HEK293 (cell line): ENCODE results near the gene ZNF821.

Experiments
- CTCF ChIA-PET: fragments of 350-600 bp; formaldehyde crosslinking; extraction: SDS; loops from one replicate; lab custom pipeline; 2021; ENCODE audit warnings: antibody characterized with exemption; lab: Yijun Ruan, JAX
- POLR2A ChIA-PET: fragments of 300-600 bp; formaldehyde crosslinking; extraction: SDS; loops from one replicate; lab custom pipeline; 2020; ENCODE audit warnings: antibody characterized with exemption, inconsistent platforms; lab: Yijun Ruan, JAX
- H3K27ac ChIP-seq: fragments of 200-500 bp; sonication (Bioruptor generic); 2 replicates; pipeline ENCODE4 v1.5.1; 2014; ENCODE audit warnings: low read depth, low read length, control low read depth, inconsistent platforms; ENCODE audit errors: extremely low read depth
- H3K36me3 ChIP-seq, 2 experiments: fragments of 200-500 bp in 1 of 2; sonication (Bioruptor generic) in 1 of 2; 1 replicate in 1 of 2; 2 replicates in 1 of 2; pipeline ENCODE4 v1.5.1; 2014 to 2017; ENCODE audit warnings: inconsistent platforms in 2 of 2, low read length in 2 of 2; ENCODE audit not compliant: control insufficient read depth in 2 of 2, insufficient read depth in 1 of 2
- H3K4me1 ChIP-seq: fragments of 200-500 bp; sonication (Bioruptor generic); 2 replicates; pipeline ENCODE4 v1.5.1; 2014; ENCODE audit warnings: mild to moderate bottlenecking, low read length, inconsistent platforms; ENCODE audit not compliant: control insufficient read depth, insufficient read depth
- H3K4me3 ChIP-seq: 2 replicates; pipeline ENCODE4 v1.5.1; 2011; ENCODE audit warnings: low read depth, mild to moderate bottlenecking, control low read depth, low read length, moderate library complexity
- H3K9me3 ChIP-seq: fragments of 200-500 bp; sonication (Bioruptor generic); 2 replicates; pipeline ENCODE4 v1.5.1; 2014; ENCODE audit warnings: low read depth, low read length, inconsistent platforms; ENCODE audit not compliant: control insufficient read depth, insufficient read depth
- CTCF ChIP-seq: fragments of 450-650 bp; formaldehyde crosslinking; IDR thresholded peaks from 2 replicates; pipeline ENCODE4 v1.5.1; 2016; ENCODE audit warnings: missing biosample characterization, missing genetic modification characterization
- EGR2 ChIP-seq: fragments of 450-650 bp; formaldehyde crosslinking; IDR thresholded peaks from 2 replicates; pipeline ENCODE4 v1.5.1; 2016; ENCODE audit warnings: low read depth, missing biosample characterization, missing genetic modification characterization
- ELK4 ChIP-seq: IDR thresholded peaks from 2 replicates; pipeline ENCODE4 v1.6.1; 2011; ENCODE audit warnings: mild to moderate bottlenecking, low read depth, low read length, borderline replicate concordance
- HOXC10 ChIP-seq: sonication (generic); formaldehyde crosslinking; IDR thresholded peaks from 2 replicates; pipeline ENCODE4 v1.8.1; 2023; ENCODE audit warnings: mild to moderate bottlenecking, missing genetic modification reagents
- MYNN ChIP-seq: fragments of 450-650 bp; formaldehyde crosslinking; IDR thresholded peaks from 2 replicates; pipeline ENCODE4 v1.5.1; 2016; ENCODE audit warnings: missing biosample characterization, missing genetic modification characterization, borderline replicate concordance
- OVOL3 ChIP-seq: fragments of 450-650 bp; formaldehyde crosslinking; IDR thresholded peaks from 2 replicates; pipeline ENCODE4 v1.5.1; 2016; ENCODE audit warnings: missing biosample characterization, missing genetic modification characterization
- PRDM6 ChIP-seq: fragments of 450-650 bp; formaldehyde crosslinking; IDR thresholded peaks from 2 replicates; pipeline ENCODE4 v1.5.1; 2017; ENCODE audit warnings: missing biosample characterization, missing genetic modification characterization
- YY1 ChIP-seq: fragments of 450-650 bp; formaldehyde crosslinking; IDR thresholded peaks from 2 replicates; pipeline ENCODE4 v1.5.1; 2018; ENCODE audit warnings: missing biosample characterization, missing genetic modification characterization
- ZEB2 ChIP-seq: fragments of 450-650 bp; formaldehyde crosslinking; IDR thresholded peaks from 2 replicates; pipeline ENCODE4 v1.5.1; 2016; ENCODE audit warnings: missing biosample characterization, missing genetic modification characterization
- ZFHX2 ChIP-seq: fragments of 450-650 bp; formaldehyde crosslinking; conservative IDR thresholded peaks from 2 replicates; pipeline ENCODE4 v1.5.1; 2016; ENCODE audit warnings: missing biosample characterization, missing genetic modification characterization
- ZFP37 ChIP-seq: fragments of 450-650 bp; formaldehyde crosslinking; IDR thresholded peaks from 2 replicates; pipeline ENCODE4 v1.5.1; 2016; ENCODE audit warnings: missing biosample characterization, missing genetic modification characterization
- ZFP69B ChIP-seq: fragments of 450-650 bp; formaldehyde crosslinking; IDR thresholded peaks from 2 replicates; pipeline ENCODE4 v1.5.1; 2016; ENCODE audit warnings: missing biosample characterization, missing genetic modification characterization
- ZIC2 ChIP-seq: fragments of 450-650 bp; formaldehyde crosslinking; IDR thresholded peaks from 2 replicates; pipeline ENCODE4 v1.5.1; 2016; ENCODE audit warnings: missing biosample characterization, missing genetic modification characterization
- ZNF157 ChIP-seq: fragments of 450-650 bp; formaldehyde crosslinking; IDR thresholded peaks from 2 replicates; pipeline ENCODE4 v1.5.1; 2016; ENCODE audit warnings: missing biosample characterization, missing genetic modification characterization
- ZNF18 ChIP-seq: fragments of 450-650 bp; formaldehyde crosslinking; IDR thresholded peaks from 2 replicates; pipeline ENCODE4 v1.5.1; 2016; ENCODE audit warnings: missing biosample characterization, missing genetic modification characterization
- ZNF19 ChIP-seq: fragments of 450-650 bp; formaldehyde crosslinking; IDR thresholded peaks from 2 replicates; pipeline ENCODE4; 2016; ENCODE audit warnings: missing biosample characterization, missing genetic modification characterization, low read depth
- ZNF354C ChIP-seq: fragments of 450-650 bp; formaldehyde crosslinking; IDR thresholded peaks from 2 replicates; pipeline ENCODE4 v1.5.1; 2016; ENCODE audit warnings: missing biosample characterization, missing genetic modification characterization, low read depth, borderline replicate concordance
- ZNF362 ChIP-seq: fragments of 450-650 bp; formaldehyde crosslinking; IDR thresholded peaks from 2 replicates; pipeline ENCODE4 v1.5.1; 2016; ENCODE audit warnings: missing biosample characterization, missing genetic modification characterization
- ZNF366 ChIP-seq: fragments of 450-650 bp; formaldehyde crosslinking; conservative IDR thresholded peaks from 2 replicates; pipeline ENCODE4 v1.5.1; 2016; ENCODE audit warnings: missing biosample characterization, missing genetic modification characterization
- ZNF639 ChIP-seq: fragments of 450-650 bp; formaldehyde crosslinking; IDR thresholded peaks from 2 replicates; pipeline ENCODE4 v1.5.1; 2016; ENCODE audit warnings: missing biosample characterization, missing genetic modification characterization
- ZNF654 ChIP-seq: fragments of 450-650 bp; formaldehyde crosslinking; IDR thresholded peaks from 2 replicates; pipeline ENCODE4 v1.5.1; 2016; ENCODE audit warnings: low read depth, missing biosample characterization, missing genetic modification characterization
- ZNF692 ChIP-seq: fragments of 450-650 bp; formaldehyde crosslinking; IDR thresholded peaks from 2 replicates; pipeline ENCODE4 v1.5.1; 2016; ENCODE audit warnings: missing biosample characterization, missing genetic modification characterization
- ZNF792 ChIP-seq: fragments of 450-650 bp; formaldehyde crosslinking; IDR thresholded peaks from 2 replicates; pipeline ENCODE4 v1.5.1; 2016; ENCODE audit warnings: missing biosample characterization, missing genetic modification characterization
- ZNF843 ChIP-seq: fragments of 450-650 bp; formaldehyde crosslinking; IDR thresholded peaks from 2 replicates; pipeline ENCODE4 v1.5.1; 2016; ENCODE audit warnings: missing biosample characterization, missing genetic modification characterization
- ZXDB ChIP-seq: fragments of 450-650 bp; formaldehyde crosslinking; IDR thresholded peaks from 2 replicates; pipeline ENCODE4 v1.5.1; 2016; ENCODE audit warnings: missing biosample characterization, missing genetic modification characterization

The ZNF821 gene

GRCh38 chr16:71883168-71883848 is 674 bp downstream of the ZNF821 start (continued):
- TF ChIP-seq ZNF157 = no peak
- no peak for TF ChIP-seq HOXC10
- no peak for TF ChIP-seq ZNF792
- no peak for TF ChIP-seq ELK4

- Histone ChIP-seq H3K4me1 (0 out of 2 replicates have a peak, but pooled peaks cover 2% of the 10 kb centered on the region), H3K36me3 (peaks cover 18 to 35% of the 10 kb centered on the region in 2 experiments), H3K9me3 (no peaks in the 10 kb centered on the region), H3K27ac (peak overlapping the region; percentile 89), H3K4me3 (peak overlapping the region; percentile 82)
- ChIA-PET CTCF (interaction anchor here (0.5 to 5.4 kb wide), 40 partner anchors 9 to 1938 kb away, joined by 3 to 59 read pairs (median 4); partner anchors contain the start of genes AP1G1, DHX38 and TXNL4B), POLR2A (interaction anchor here (0.9 to 2.8 kb wide), 5 partner anchors 10 to 385 kb away, joined by 3 to 51 read pairs (median 3); partner anchors contain the start of gene IST1)
- TF ChIP-seq ZNF362 (tag by site-specific recombination) (no peak), ZXDB (tag by site-specific recombination) (peak; percentile 42; the same call in 1 of the 2 replicates), MYNN (tag by site-specific recombination) (0 out of 2 replicates have a peak, but pooled peaks have one; percentile 36), EGR2 (peak; percentile 79), ZNF354C (tag by site-specific recombination) (no peak), ZNF366 (0 out of 2 replicates have a peak, but pooled peaks have one; percentile 44), ZNF19 (tag by site-specific recombination) (no peak), ZNF18 (tag by site-specific recombination) (peak; percentile 77), PRDM6 (peak; percentile 29; the same call in 1 of the 2 replicates), ZNF654 (peak; percentile 16; the same call in 1 of the 2 replicates), OVOL3 (tag by site-specific recombination) (no peak), ZNF639 (no peak), ZFP69B (tag by site-specific recombination) (0 out of 2 replicates have a peak, but pooled peaks have one; percentile 39), ZEB2 (peak; percentile 60; the same call in 1 of the 2 replicates), ZNF843 (tag by site-specific recombination) (peak; percentile 71), ZIC2 (tag by site-specific recombination) (no peak), ZFP37 (tag by site-specific recombination) (no peak), ZNF692 (tag by site-specific recombination) (peak; percentile 87), YY1 (tag by site-specific recombination) (no peak), ZFHX2 (tag by site-specific recombination) (peak; percentile 86), CTCF (tag by site-specific recombination) (peak; percentile 81)
Measured at GRCh38 chr16:71882505-71883167, 1.3 kb downstream of the ZNF821 start.
